Activated CD4-positive, alpha-beta T cell treated with anti-CD3 and anti-CD28 coated beads for 36 hours (primary cell): Measurements from ENCODE around the gene CFAP97. TPM values are rescaled to one million over a fixed set of nuclear protein-coding genes. Genes with fewer than 3 reads are reported as not detected.

ENCODE experiments used
- ATAC-seq: fragments of 200-7000 bp; cut with Tn5 transposase; one replicate; pipeline ENCODE4 v1.10.0; 2021; ENCODE audit warnings: mild to moderate bottlenecking, moderate library complexity
- CTCF ChIA-PET: fragments of 350-600 bp; sonication (Branson Sonifier 250); formaldehyde crosslinking; loops from one replicate; lab custom pipeline; 2021; ENCODE audit warnings: antibody characterized with exemption; lab: Charles Lee
- POLR2A ChIA-PET: fragments of 350-600 bp; sonication (Branson Sonifier 250); formaldehyde crosslinking; loops from one replicate; lab custom pipeline; 2021; ENCODE audit warnings: antibody characterized with exemption, inconsistent platforms; lab: Charles Lee
- DNase-seq: peaks from one replicate; pipeline ENCODE4 v3.0.0-alpha.2; 2020
- H3K27ac Mint-ChIP-seq: one replicate; pipeline ENCODE4 v1.8.0; 2021; ENCODE audit warnings: mixed read lengths
- H3K27me3 Mint-ChIP-seq: one replicate; pipeline ENCODE4 v1.8.0; 2021; ENCODE audit warnings: mixed read lengths
- H3K36me3 Mint-ChIP-seq: one replicate; pipeline ENCODE4 v1.8.0; 2021; ENCODE audit warnings: low read depth, mixed read lengths
- H3K4me1 Mint-ChIP-seq: one replicate; pipeline ENCODE4 v1.8.0; 2021; ENCODE audit warnings: mixed read lengths
- H3K4me3 Mint-ChIP-seq: one replicate; pipeline ENCODE4 v1.8.0; 2021; ENCODE audit warnings: mild to moderate bottlenecking, moderate library complexity, mixed read lengths
- H3K9me3 Mint-ChIP-seq: one replicate; pipeline ENCODE4 v1.8.0; 2021; ENCODE audit warnings: low read depth, mixed read lengths
- intact Hi-C, 2 experiments: fragments of 100-400 bp; cut with DNase I in 1 of 2; cut with micrococcal nuclease in 1 of 2; formaldehyde crosslinking; loops; one replicate each; pipeline versions ENCODE4 v1.14.2 to v1.15.1; 2022 to 2024; cut with DNase I, micrococcal nuclease
- total RNA-seq, 2 experiments: library from RNA; stranded (reverse); gene quantifications; one replicate each; pipeline ENCODE4 v1.2.3, GENCODE V29; 2021

The CFAP97 gene
- total RNA-seq, 2 experiments from 2014 or later, result 54.6 to 81.8 TPM

- Mint-ChIP-seq H3K4me3 (no peak overlapping the region), H3K36me3 (no peaks in the 10 kb centered on the region), H3K4me1 (no peaks in the 10 kb centered on the region), H3K9me3 (no peaks in the 10 kb centered on the region), H3K27ac (no peak overlapping the region), H3K27me3 (peaks cover 7% of the 10 kb centered on the region)
- DNase-seq (no peak), ATAC-seq (no peak)
- intact Hi-C loops, result no loop called here
- ChIA-PET POLR2A (interaction anchor here (0.6 kb wide), 1 partner anchor 16 kb away, joined by 9 read pairs; no protein-coding TSS in a partner anchor), CTCF (no interaction called here)
Observed at GRCh38 chr4:185109736-185110135, 94.1 kb downstream of the CFAP97 start.

Other genes starting within 250 kb of the CFAP97 start
- not detected for gene HELT, start 185.5 kb downstream of the CFAP97 start, total RNA-seq
- 1 to 10 TPM; 4.2 to 5.0 TPM for gene SLC25A4, start 60.7 kb downstream of the CFAP97 start, total RNA-seq
- 10 to 100 TPM; 14.8 to 15.0 TPM for gene SNX25, start 5.6 kb upstream of the CFAP97 start, total RNA-seq
- gene LRP2BP, start 191.9 kb upstream of the CFAP97 start, total RNA-seq, result under 1 TPM; 0.60 to 0.80 TPM
- 10 to 100 TPM; 20.3 to 24.1 TPM for gene ANKRD37, start 192.8 kb upstream of the CFAP97 start, total RNA-seq
- 10 to 100 TPM; 27.3 to 40.3 TPM for gene UFSP2, start 222.0 kb upstream of the CFAP97 start, total RNA-seq